ENCODE measurements around the gene NFKBIZ. TPM values are rescaled to one million over a fixed set of nuclear protein-coding genes. Genes with fewer than 3 reads are reported as not detected.

The NFKBIZ gene
- total RNA-seq, 2 donors from 2014 or later, result 26.6 to 28.7 TPM

DNA sequence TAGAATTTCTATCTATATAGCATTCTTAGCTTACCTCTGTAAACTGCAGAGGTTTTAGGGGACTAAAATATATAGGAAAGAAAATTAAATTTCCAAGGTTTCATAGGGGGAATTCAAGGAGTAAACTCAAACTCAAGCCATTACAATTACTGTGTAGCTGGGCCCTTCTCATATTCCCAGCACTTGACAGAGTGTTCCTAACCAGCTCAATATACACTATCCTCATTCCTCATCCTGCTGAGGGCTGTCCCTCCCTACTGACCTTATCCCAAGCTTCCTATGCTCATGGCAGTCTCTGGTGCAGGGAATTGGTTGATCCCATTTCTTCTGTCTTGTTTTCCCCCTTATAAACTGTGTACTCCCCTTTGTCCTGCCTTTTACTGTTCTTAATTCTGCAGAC lies 36.4 kb upstream of the NFKBIZ start:
- no peak overlapping the region for H3K27ac ChIP-seq
- H3K9me3 ChIP-seq, result no peaks in the 10 kb centered on the region
- H3K36me3 ChIP-seq, result no peaks in the 10 kb centered on the region
- no peaks in the 10 kb centered on the region for H3K27me3 ChIP-seq
- DNase-seq (ENCODE audit: low spot score), result no peak
- TF ChIP-seq, protein P1, sequence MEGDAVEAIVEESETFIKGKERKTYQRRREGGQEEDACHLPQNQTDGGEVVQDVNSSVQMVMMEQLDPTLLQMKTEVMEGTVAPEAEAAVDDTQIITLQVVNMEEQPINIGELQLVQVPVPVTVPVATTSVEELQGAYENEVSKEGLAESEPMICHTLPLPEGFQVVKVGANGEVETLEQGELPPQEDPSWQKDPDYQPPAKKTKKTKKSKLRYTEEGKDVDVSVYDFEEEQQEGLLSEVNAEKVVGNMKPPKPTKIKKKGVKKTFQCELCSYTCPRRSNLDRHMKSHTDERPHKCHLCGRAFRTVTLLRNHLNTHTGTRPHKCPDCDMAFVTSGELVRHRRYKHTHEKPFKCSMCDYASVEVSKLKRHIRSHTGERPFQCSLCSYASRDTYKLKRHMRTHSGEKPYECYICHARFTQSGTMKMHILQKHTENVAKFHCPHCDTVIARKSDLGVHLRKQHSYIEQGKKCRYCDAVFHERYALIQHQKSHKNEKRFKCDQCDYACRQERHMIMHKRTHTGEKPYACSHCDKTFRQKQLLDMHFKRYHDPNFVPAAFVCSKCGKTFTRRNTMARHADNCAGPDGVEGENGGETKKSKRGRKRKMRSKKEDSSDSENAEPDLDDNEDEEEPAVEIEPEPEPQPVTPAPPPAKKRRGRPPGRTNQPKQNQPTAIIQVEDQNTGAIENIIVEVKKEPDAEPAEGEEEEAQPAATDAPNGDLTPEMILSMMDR (IDR thresholded peaks at IDR 0.05), result no peak
- H3K4me3 ChIP-seq, result no peak overlapping the region
- peaks cover 0 to 29% of the 10 kb centered on the region in 2 donors for H3K4me1 ChIP-seq

DNA sequence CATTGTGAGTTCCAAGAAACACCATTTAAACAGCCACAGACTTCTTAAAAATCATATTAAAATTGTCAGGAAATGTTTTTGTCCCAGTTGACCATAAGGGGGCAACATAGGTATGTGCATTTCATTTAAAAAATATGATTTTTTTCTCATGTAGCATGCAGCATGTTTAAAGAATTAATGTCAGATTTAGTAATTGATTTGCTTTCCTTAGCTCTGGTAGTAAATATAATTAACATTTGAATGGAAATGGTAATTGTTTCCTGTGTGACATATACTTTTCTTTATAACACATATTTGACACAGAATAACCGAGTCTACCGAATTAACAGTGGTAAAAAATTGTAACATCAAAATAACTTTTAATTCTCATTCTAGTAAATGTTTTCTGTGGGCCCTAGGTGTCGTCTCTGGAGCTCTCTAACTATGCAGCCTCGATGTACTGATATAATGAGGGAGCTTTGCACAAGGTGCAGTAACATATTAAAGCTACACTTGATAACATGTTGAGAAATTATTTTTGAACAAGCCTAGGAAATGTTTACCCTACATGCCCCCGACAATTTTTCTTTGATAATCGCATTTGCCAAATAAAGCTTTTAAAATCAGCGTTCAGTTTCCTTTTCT lies 35.4 kb upstream of the NFKBIZ start:
- Histone ChIP-seq H3K9me3 (no peaks in the 10 kb centered on the region), H3K4me3 (no peak overlapping the region), H3K27ac (no peak overlapping the region), H3K27me3 (no peaks in the 10 kb centered on the region), H3K4me1 (peaks cover 0 to 28% of the 10 kb centered on the region in 2 donors), H3K36me3 (no peaks in the 10 kb centered on the region)
- DNase-seq (ENCODE audit: low spot score), result no peak
- TF ChIP-seq, protein P1 (IDR thresholded peaks at IDR 0.05), result peak; percentile 38 to 72

DNA sequence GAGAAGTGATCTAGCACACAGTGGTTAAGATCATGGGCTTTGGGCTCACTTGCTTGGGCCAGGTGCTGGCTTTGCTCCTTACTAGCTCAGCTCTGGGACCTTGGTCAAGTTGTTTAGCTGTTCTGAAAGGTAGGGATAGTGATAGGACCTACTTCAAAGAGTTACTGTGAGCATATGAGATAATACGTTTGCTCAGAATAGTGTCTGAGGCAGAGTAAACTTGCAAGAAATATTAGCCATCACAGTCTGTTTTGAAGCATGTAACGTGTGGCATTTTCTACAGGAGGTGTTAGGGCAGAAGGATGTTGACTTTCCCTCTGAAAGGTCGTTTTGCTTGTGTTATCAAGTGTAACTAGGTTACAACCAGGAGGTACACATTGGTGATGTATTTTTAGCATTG lies 34.5 kb upstream of the NFKBIZ start:
- no peaks in the 10 kb centered on the region for H3K9me3 ChIP-seq
- no peak for DNase-seq (ENCODE audit: low spot score)

DNA sequence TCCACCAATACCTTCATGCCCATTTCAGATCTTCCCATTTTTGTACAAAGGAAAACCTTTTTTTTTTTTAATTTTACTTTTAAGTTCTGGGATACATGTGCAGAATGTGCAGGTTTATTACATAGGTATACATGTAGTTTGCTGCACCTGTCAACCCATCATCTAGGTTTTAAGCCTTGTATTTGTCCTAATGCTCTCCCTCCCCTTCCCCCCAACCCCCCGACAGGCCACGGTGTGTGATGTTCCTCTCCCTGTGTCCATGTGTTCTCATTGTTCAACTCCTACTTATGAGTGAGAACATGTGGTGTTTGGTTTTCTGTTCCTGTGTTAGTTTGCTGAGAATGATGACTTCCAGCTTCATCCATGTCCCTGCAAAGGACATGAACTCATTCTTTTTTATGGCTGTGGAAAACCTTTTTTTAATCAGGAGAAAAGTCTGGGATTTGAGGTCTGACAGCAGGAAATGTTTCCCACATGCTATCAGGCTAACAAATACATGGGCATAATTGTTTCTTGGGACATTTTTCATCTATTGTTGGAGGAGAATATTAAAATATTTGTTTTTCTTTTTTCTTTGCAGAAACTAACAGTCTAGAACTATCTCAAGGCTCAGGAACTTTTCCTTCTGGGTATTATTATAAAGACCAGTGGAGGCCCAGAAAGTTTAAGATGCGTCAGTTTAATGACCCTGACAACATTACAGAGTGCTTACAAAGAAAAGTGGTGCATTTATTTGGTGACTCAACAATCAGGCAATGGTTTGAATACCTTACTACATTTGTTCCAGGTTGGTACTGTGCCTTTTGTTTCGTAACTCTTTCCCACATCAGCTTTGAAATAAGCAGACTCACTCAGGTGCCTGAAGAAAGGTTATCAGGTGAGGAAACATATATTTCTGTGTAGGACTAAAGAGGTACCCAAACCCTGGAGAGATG lies 32.8 kb upstream of the NFKBIZ start:
- Histone ChIP-seq H3K9me3 (no peaks in the 10 kb centered on the region), H3K27me3 (no peaks in the 10 kb centered on the region), H3K4me1 (peaks cover 0 to 12% of the 10 kb centered on the region in 2 donors), H3K36me3 (peaks cover 3% of the 10 kb centered on the region), H3K4me3 (no peak overlapping the region), H3K27ac (no peak overlapping the region)
- no peak for DNase-seq (ENCODE audit: low spot score)
- TF ChIP-seq, protein P1 (IDR thresholded peaks at IDR 0.05), result no peak

More for the DNA sequence above, 34.5 kb upstream of the NFKBIZ start:
- Histone ChIP-seq H3K36me3 (no peaks in the 10 kb centered on the region), H3K27ac (peak overlapping the region in 1 of 2 donors; percentile 32), H3K27me3 (no peaks in the 10 kb centered on the region), H3K4me3 (no peak overlapping the region), H3K4me1 (peaks cover 0 to 19% of the 10 kb centered on the region in 2 donors)
- TF ChIP-seq, protein P1 (IDR thresholded peaks at IDR 0.05), result no peak

DNA sequence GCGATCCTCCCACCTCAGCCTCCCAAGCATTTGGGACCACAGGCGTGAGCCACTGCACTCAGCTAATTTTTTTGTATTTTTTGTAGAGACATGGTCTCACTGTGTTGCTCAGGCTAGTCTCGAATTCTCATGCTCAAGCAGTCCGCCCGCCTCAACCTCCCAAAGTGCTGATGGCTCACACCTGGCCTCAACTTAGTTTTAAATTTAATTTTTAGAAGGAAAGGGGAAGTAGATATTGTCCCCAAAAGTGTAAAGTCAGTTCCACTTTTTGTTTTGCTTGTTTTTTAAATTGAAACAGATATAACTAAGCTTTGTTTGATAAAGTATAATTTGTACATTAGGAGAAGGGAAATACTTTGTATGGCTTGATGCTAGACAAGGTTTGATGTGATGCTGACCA lies 31.3 kb upstream of the NFKBIZ start:
- no peak overlapping the region for H3K27ac ChIP-seq
- no peak for DNase-seq (ENCODE audit: low spot score)

More for the DNA sequence above, 31.3 kb upstream of the NFKBIZ start:
- H3K9me3 ChIP-seq, result no peaks in the 10 kb centered on the region
- H3K36me3 ChIP-seq, result peaks cover 8% of the 10 kb centered on the region
- no peaks in the 10 kb centered on the region for H3K27me3 ChIP-seq
- H3K4me3 ChIP-seq, result no peak overlapping the region
- peaks cover 0 to 12% of the 10 kb centered on the region in 2 donors for H3K4me1 ChIP-seq
- TF ChIP-seq, protein P1 (IDR thresholded peaks at IDR 0.05), result no peak

All from right atrium auricular region (tissue), 2 donors.